H9 (cell line): ENCODE results near the gene H6PD. TPM values are rescaled to one million over a fixed set of nuclear protein-coding genes. Genes with fewer than 3 reads are reported as not detected.
A peak's percentile ranks its signal among the peaks of the same experiment; 100 is the strongest.

ENCODE experiments used
- DNase-seq: peaks from one replicate; pipeline ENCODE4 v3.0.0-alpha.2; 2017
- H2AFZ ChIP-seq: one replicate; pipeline ENCODE4 v1.6.1; 2013; ENCODE audit warnings: mild to moderate bottlenecking, low read length, control low read depth, moderate library complexity
- H2AK5ac ChIP-seq: 2 replicates; pipeline ENCODE4 v1.6.1; 2013; ENCODE audit warnings: low read length, control low read depth, mixed read lengths; ENCODE audit not compliant: insufficient read length
- H2BK120ac ChIP-seq: one replicate; pipeline ENCODE4 v1.6.1; 2013; ENCODE audit warnings: low read depth, mild to moderate bottlenecking, low read length, control low read depth, inconsistent platforms; ENCODE audit not compliant: poor library complexity, severe bottlenecking
- H2BK12ac ChIP-seq: 2 replicates; pipeline ENCODE4 v1.6.1; 2013; ENCODE audit warnings: low read length, control low read depth, mixed read lengths, low read depth; ENCODE audit not compliant: insufficient read length
- H2BK15ac ChIP-seq: 2 replicates; pipeline ENCODE4 v1.6.1; 2013; ENCODE audit warnings: low read depth, low read length, control low read depth
- H2BK20ac ChIP-seq: one replicate; pipeline ENCODE4 v1.6.1; 2013; ENCODE audit warnings: low read depth, mild to moderate bottlenecking, low read length, control low read depth, inconsistent platforms; ENCODE audit not compliant: poor library complexity, severe bottlenecking
- H2BK5ac ChIP-seq: 2 replicates; pipeline ENCODE4 v1.6.1; 2013; ENCODE audit warnings: low read length, control low read depth, mixed read lengths; ENCODE audit not compliant: insufficient read length
- H3K14ac ChIP-seq: 2 replicates; pipeline ENCODE4 v1.6.1; 2013; ENCODE audit warnings: low read length, control low read depth; ENCODE audit not compliant: insufficient read depth
- H3K18ac ChIP-seq: 2 replicates; pipeline ENCODE4 v1.6.1; 2013; ENCODE audit warnings: low read depth, mild to moderate bottlenecking, mixed read lengths, low read length, control low read depth; ENCODE audit not compliant: insufficient read length
- H3K23ac ChIP-seq: 2 replicates; pipeline ENCODE4 v1.6.1; 2013; ENCODE audit warnings: low read length, control low read depth, mixed read lengths, low read depth; ENCODE audit not compliant: insufficient read length
- H3K23me2 ChIP-seq: 2 replicates; pipeline ENCODE4 v1.6.1; 2013; ENCODE audit warnings: low read depth, mild to moderate bottlenecking, mixed read lengths, low read length, control low read depth; ENCODE audit not compliant: insufficient read length, poor library complexity, severe bottlenecking
- H3K27ac ChIP-seq: 2 replicates; pipeline ENCODE4 v1.5.1; 2013; ENCODE audit warnings: low read length, control low read depth, mixed read lengths, low read depth; ENCODE audit not compliant: insufficient read length
- H3K27me3 ChIP-seq: 2 replicates; pipeline ENCODE4 v1.6.1; 2013; ENCODE audit warnings: low read length, control low read depth, inconsistent platforms; ENCODE audit not compliant: insufficient read depth
- H3K4ac ChIP-seq: 2 replicates; pipeline ENCODE4 v1.6.1; 2013; ENCODE audit warnings: low read depth, mild to moderate bottlenecking, control low read depth, inconsistent platforms, low read length, moderate library complexity
- H3K4me1 ChIP-seq: 2 replicates; pipeline ENCODE4 v1.6.1; 2013; ENCODE audit warnings: low read length, control low read depth, inconsistent platforms; ENCODE audit not compliant: insufficient read depth
- H3K4me2 ChIP-seq: 2 replicates; pipeline ENCODE4 v1.6.1; 2013; ENCODE audit warnings: low read length, control low read depth, mixed read lengths; ENCODE audit not compliant: insufficient read length, insufficient read depth
- H3K56ac ChIP-seq: 2 replicates; pipeline ENCODE4 v1.6.1; 2013; ENCODE audit warnings: low read depth, mild to moderate bottlenecking, mixed read lengths, low read length, control low read depth; ENCODE audit not compliant: insufficient read length
- H3K79me1 ChIP-seq: 2 replicates; pipeline ENCODE4 v1.6.1; 2013; ENCODE audit warnings: low read depth, mild to moderate bottlenecking, moderate library complexity, low read length, control low read depth, inconsistent platforms; ENCODE audit not compliant: insufficient read depth, poor library complexity, severe bottlenecking
- H3K79me2 ChIP-seq: 2 replicates; pipeline ENCODE4 v1.6.1; 2013; ENCODE audit warnings: low read length, control low read depth, inconsistent platforms; ENCODE audit not compliant: insufficient read depth
- H3K9ac ChIP-seq: 2 replicates; pipeline ENCODE4 v1.6.1; 2013; ENCODE audit warnings: low read length, control low read depth, mixed read lengths; ENCODE audit not compliant: insufficient read length; ENCODE audit errors: extremely low read depth
- H3K9me3 ChIP-seq: one replicate; pipeline ENCODE4 v1.6.1; 2013; ENCODE audit warnings: low read depth, low read length, inconsistent platforms; ENCODE audit not compliant: control insufficient read depth
- H3T11ph ChIP-seq: one replicate; pipeline ENCODE4 v1.6.1; 2013; ENCODE audit warnings: mild to moderate bottlenecking, low read length, control low read depth, inconsistent platforms
- H4K20me1 ChIP-seq: one replicate; pipeline ENCODE4 v1.6.1; 2013; ENCODE audit not compliant: control insufficient read depth, insufficient read length, insufficient read depth
- H4K5ac ChIP-seq: 2 replicates; pipeline ENCODE4 v1.6.1; 2013; ENCODE audit warnings: low read depth, mild to moderate bottlenecking, mixed read lengths, low read length, control low read depth; ENCODE audit not compliant: insufficient read length
- H4K8ac ChIP-seq: replicated peaks from 2 replicates; pipeline ENCODE4 v1.6.1; 2013; ENCODE audit warnings: low read length, control low read depth, mixed read lengths, low read depth; ENCODE audit not compliant: insufficient read length
- H4K91ac ChIP-seq: 2 replicates; pipeline ENCODE4 v1.6.1; 2013; ENCODE audit warnings: low read depth, mild to moderate bottlenecking, moderate library complexity, mixed read lengths, low read length, control low read depth; ENCODE audit not compliant: insufficient read length
- H3K27ac Mint-ChIP-seq, 3 experiments: 2 replicates in 2 of 3; 3 replicates in 1 of 3; pipeline ENCODE4 v1.8.0; 2020 to 2021; ENCODE audit warnings: mixed read lengths in 3 of 3, mild to moderate bottlenecking in 1 of 3, moderate library complexity in 1 of 3
- H3K27me3 Mint-ChIP-seq: 2 replicates; pipeline ENCODE4 v1.8.0; 2021; ENCODE audit warnings: low read depth, mild to moderate bottlenecking, moderate library complexity, mixed read lengths
- H3K36me3 Mint-ChIP-seq, 3 experiments: 2 replicates in 2 of 3; 3 replicates in 1 of 3; pipeline ENCODE4 v1.8.0; 2020 to 2021; ENCODE audit warnings: low read depth in 3 of 3, mixed read lengths in 3 of 3; ENCODE audit not compliant: insufficient read depth in 1 of 3
- H3K4me1 Mint-ChIP-seq, 2 experiments: 2 replicates each; pipeline ENCODE4 v1.8.0; 2020; ENCODE audit warnings: mixed read lengths in 2 of 2
- H3K4me3 Mint-ChIP-seq, 2 experiments: 2 replicates in 1 of 2; 3 replicates in 1 of 2; pipeline ENCODE4 v1.8.0; 2020 to 2021; ENCODE audit warnings: mild to moderate bottlenecking in 2 of 2, mixed read lengths in 2 of 2, moderate library complexity in 1 of 2
- H3K9me3 Mint-ChIP-seq, 2 experiments: 2 replicates in 1 of 2; 3 replicates in 1 of 2; pipeline ENCODE4 v1.8.0; 2020; ENCODE audit warnings: mild to moderate bottlenecking in 2 of 2, mixed read lengths in 2 of 2, moderate library complexity in 1 of 2
- CTCF ChIP-seq: fragments of 200-600 bp; sonication (generic); conservative IDR thresholded peaks from 3 replicates; pipeline ENCODE4 v1.8.0; 2021; ENCODE audit warnings: antibody characterized with exemption, mild to moderate bottlenecking
- WGBS: extraction: QIAGEN DNeasy Blood & Tissue Kit; methylation state at CpG from one replicate; pipeline ENCODE4 v1.1.7; 2013; ENCODE audit warnings: missing lambda C conversion rate, low lambda C conversion rate, mixed read lengths; ENCODE audit not compliant: insufficient read length; ENCODE audit errors: extremely low coverage; 5-methylcytosine and 5-hydroxymethylcytosine counted together
- total RNA-seq: library from RNA; stranded (reverse); gene quantifications from 2 replicates; pipeline ENCODE4 v1.2.1, GENCODE V29; 2021

The H6PD gene
- total RNA-seq, 1 experiment from 2014 or later: 7.9 TPM

- Mint-ChIP-seq H3K9me3 (peaks cover 8% of the 10 kb centered on the region in 2 experiments), H3K27ac (no peak overlapping the region), H3K4me3 (no peak overlapping the region), H3K27me3 (peaks cover 27% of the 10 kb centered on the region), H3K36me3 (peaks cover 0 to 4% (median 0%) of the 10 kb centered on the region in 3 experiments; a peak in 2 of 7 replicates), H3K4me1 (peaks cover 10 to 13% of the 10 kb centered on the region in 2 experiments)
- H2BK5ac ChIP-seq: no peak overlapping the region
- no peaks in the 10 kb centered on the region for H4K20me1 ChIP-seq
- H3K14ac ChIP-seq: no peak overlapping the region
- H4K91ac ChIP-seq: no peak overlapping the region
- H3K4me2 ChIP-seq: peak overlapping the region; percentile 57
- no peak overlapping the region for H2BK20ac ChIP-seq
- H3K23me2 ChIP-seq: peaks cover 9% of the 10 kb centered on the region
- WGBS: no CpG with 5 or more reads among the region's 43 CpGs
- H2BK120ac ChIP-seq: no peak overlapping the region
- no peak overlapping the region for H3T11ph ChIP-seq
- H2BK15ac ChIP-seq: no peak overlapping the region
- no peak overlapping the region for H3K56ac ChIP-seq
- DNase-seq: no peak
- no peak overlapping the region for H2AK5ac ChIP-seq
- H3K9ac ChIP-seq: no peak overlapping the region
- H4K8ac ChIP-seq: no peak overlapping the region
- H3K27ac ChIP-seq: no peak overlapping the region
- H2AFZ ChIP-seq: no peak overlapping the region
- peaks cover 8% of the 10 kb centered on the region; the same call in 1 of the 2 replicates for H3K27me3 ChIP-seq
- no peak for TF ChIP-seq CTCF
- no peak overlapping the region for H3K23ac ChIP-seq
- H3K9me3 ChIP-seq: no peaks in the 10 kb centered on the region
- no peaks in the 10 kb centered on the region for H3K4me1 ChIP-seq
- no peak overlapping the region for H3K4ac ChIP-seq
- H2BK12ac ChIP-seq: no peak overlapping the region
- H4K5ac ChIP-seq: no peak overlapping the region
- H3K18ac ChIP-seq: no peak overlapping the region
- H3K79me1 ChIP-seq: no peaks in the 10 kb centered on the region
- H3K79me2 ChIP-seq: no peaks in the 10 kb centered on the region
These were observed 58.6 kb downstream of the H6PD start for GRCh38 chr1:9293241-9293532.
